Liver (tissue), 3 donors: ENCODE data around the gene C2CD4D.
"Not testable (repeated sequence)": the region's sequence is repeated elsewhere in the genome, so short reads cannot be mapped to it uniquely, and the experiment has no call there.

ENCODE experiments used
- EGR1 ChIP-seq, 2 donors: IDR thresholded peaks; 2 replicates each; pipeline ENCODE4 v1.6.1; 2016 to 2018; ENCODE audit warnings: antibody characterized with exemption in 2 of 2, low read depth in 2 of 2
- FOXA1 ChIP-seq: IDR thresholded peaks from 2 replicates; pipeline ENCODE4 v1.6.1; 2016; ENCODE audit warnings: antibody characterized with exemption
- GABPA ChIP-seq, 2 donors: IDR thresholded peaks in 1 of 2; conservative IDR thresholded peaks in 1 of 2; 2 replicates each; pipeline ENCODE4 v1.6.1; 2016; ENCODE audit warnings: antibody characterized with exemption in 2 of 2, mild to moderate bottlenecking in 1 of 2, moderate library complexity in 1 of 2
- HNF4A ChIP-seq, 2 donors: conservative IDR thresholded peaks; 2 replicates each; pipeline ENCODE4 v1.6.1; 2016; ENCODE audit warnings: antibody characterized with exemption in 2 of 2, mild to moderate bottlenecking in 2 of 2
- HNF4G ChIP-seq: IDR thresholded peaks from 2 replicates; pipeline ENCODE4 v1.6.1; 2016; ENCODE audit warnings: antibody characterized with exemption
- JUND ChIP-seq, 2 donors: IDR thresholded peaks; 2 replicates each; pipeline ENCODE4 v1.6.1; 2016; ENCODE audit warnings: antibody characterized with exemption in 2 of 2
- RAD21 ChIP-seq, 2 donors: IDR thresholded peaks; 2 replicates each; pipeline ENCODE4 v1.6.1; 2016; ENCODE audit warnings: antibody characterized with exemption in 2 of 2, mild to moderate bottlenecking in 2 of 2
- RXRA ChIP-seq, 2 donors: IDR thresholded peaks; 2 replicates each; pipeline ENCODE4 v1.6.1; 2017 to 2018; ENCODE audit warnings: antibody characterized with exemption in 2 of 2, mild to moderate bottlenecking in 1 of 2
- TAF1 ChIP-seq: conservative IDR thresholded peaks from 2 replicates; pipeline ENCODE4 v1.6.1; 2016; ENCODE audit warnings: antibody characterized with exemption, mild to moderate bottlenecking
- YY1 ChIP-seq: IDR thresholded peaks from 2 replicates; pipeline ENCODE4 v1.6.1; 2016; ENCODE audit warnings: antibody characterized with exemption, mild to moderate bottlenecking
- TF ChIP-seq, protein P1 (sequence below): fragments of 150-350 bp; IDR thresholded peaks from 2 replicates; pipeline ENCODE4 v1.5.1; 2017; ENCODE audit warnings: improper control_type of control experiment, low read depth, low read length; ENCODE audit not compliant: missing input control
- TF ChIP-seq, protein P2 (sequence below): IDR thresholded peaks from 2 replicates; pipeline ENCODE4 v1.6.1; 2016; ENCODE audit warnings: antibody characterized with exemption, mild to moderate bottlenecking
- TF ChIP-seq, protein P3 (sequence below): IDR thresholded peaks from 2 replicates; pipeline ENCODE4 v1.6.1; 2016; ENCODE audit warnings: antibody characterized with exemption
- TF ChIP-seq, protein P4 (sequence below): IDR thresholded peaks from 2 replicates; pipeline ENCODE4 v1.6.1; 2016; ENCODE audit warnings: antibody characterized with exemption
- donor health status: healthy.
- donor health status: healthy.

DNA sequence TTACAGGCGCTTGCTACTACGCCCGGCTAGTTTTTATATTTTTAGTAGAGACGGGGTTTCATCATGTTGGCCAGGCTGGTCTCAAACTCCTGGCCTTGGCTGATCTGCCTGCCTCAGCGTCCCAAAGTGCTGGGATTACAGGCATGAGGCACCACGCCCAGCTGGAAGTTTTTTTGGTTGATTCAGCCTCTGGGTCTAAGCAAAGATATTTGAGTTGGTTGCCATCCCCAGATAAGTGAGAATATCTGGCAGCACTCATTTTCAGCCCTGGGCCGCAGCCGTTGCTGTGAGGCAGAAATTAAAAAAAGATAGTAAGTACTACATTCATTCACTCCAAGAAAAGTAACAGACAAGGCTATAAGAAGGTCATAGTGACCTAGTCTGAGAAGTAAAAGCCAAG lies 15.9 kb upstream of the C2CD4D start:
- not testable (repeated sequence) for TF ChIP-seq JUND (IDR thresholded peaks at IDR 0.05); GABPA (IDR thresholded peaks at IDR 0.05 in 1 of 2, conservative IDR thresholded peaks at IDR 0.05 in 1 of 2); FOXA1; RAD21 (IDR thresholded peaks at IDR 0.05); YY1; RXRA (IDR thresholded peaks at IDR 0.05); TAF1; EGR1 (IDR thresholded peaks at IDR 0.05; ENCODE audit: low read depth in 2 of 2); HNF4A (conservative IDR thresholded peaks at IDR 0.05); HNF4G
- TF ChIP-seq, protein P1, sequence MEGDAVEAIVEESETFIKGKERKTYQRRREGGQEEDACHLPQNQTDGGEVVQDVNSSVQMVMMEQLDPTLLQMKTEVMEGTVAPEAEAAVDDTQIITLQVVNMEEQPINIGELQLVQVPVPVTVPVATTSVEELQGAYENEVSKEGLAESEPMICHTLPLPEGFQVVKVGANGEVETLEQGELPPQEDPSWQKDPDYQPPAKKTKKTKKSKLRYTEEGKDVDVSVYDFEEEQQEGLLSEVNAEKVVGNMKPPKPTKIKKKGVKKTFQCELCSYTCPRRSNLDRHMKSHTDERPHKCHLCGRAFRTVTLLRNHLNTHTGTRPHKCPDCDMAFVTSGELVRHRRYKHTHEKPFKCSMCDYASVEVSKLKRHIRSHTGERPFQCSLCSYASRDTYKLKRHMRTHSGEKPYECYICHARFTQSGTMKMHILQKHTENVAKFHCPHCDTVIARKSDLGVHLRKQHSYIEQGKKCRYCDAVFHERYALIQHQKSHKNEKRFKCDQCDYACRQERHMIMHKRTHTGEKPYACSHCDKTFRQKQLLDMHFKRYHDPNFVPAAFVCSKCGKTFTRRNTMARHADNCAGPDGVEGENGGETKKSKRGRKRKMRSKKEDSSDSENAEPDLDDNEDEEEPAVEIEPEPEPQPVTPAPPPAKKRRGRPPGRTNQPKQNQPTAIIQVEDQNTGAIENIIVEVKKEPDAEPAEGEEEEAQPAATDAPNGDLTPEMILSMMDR = not testable (repeated sequence)
- TF ChIP-seq, protein P2, sequence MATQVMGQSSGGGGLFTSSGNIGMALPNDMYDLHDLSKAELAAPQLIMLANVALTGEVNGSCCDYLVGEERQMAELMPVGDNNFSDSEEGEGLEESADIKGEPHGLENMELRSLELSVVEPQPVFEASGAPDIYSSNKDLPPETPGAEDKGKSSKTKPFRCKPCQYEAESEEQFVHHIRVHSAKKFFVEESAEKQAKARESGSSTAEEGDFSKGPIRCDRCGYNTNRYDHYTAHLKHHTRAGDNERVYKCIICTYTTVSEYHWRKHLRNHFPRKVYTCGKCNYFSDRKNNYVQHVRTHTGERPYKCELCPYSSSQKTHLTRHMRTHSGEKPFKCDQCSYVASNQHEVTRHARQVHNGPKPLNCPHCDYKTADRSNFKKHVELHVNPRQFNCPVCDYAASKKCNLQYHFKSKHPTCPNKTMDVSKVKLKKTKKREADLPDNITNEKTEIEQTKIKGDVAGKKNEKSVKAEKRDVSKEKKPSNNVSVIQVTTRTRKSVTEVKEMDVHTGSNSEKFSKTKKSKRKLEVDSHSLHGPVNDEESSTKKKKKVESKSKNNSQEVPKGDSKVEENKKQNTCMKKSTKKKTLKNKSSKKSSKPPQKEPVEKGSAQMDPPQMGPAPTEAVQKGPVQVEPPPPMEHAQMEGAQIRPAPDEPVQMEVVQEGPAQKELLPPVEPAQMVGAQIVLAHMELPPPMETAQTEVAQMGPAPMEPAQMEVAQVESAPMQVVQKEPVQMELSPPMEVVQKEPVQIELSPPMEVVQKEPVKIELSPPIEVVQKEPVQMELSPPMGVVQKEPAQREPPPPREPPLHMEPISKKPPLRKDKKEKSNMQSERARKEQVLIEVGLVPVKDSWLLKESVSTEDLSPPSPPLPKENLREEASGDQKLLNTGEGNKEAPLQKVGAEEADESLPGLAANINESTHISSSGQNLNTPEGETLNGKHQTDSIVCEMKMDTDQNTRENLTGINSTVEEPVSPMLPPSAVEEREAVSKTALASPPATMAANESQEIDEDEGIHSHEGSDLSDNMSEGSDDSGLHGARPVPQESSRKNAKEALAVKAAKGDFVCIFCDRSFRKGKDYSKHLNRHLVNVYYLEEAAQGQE = not testable (repeated sequence)
- TF ChIP-seq, protein P3, sequence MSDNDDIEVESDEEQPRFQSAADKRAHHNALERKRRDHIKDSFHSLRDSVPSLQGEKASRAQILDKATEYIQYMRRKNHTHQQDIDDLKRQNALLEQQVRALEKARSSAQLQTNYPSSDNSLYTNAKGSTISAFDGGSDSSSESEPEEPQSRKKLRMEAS = not testable (repeated sequence)
- TF ChIP-seq, protein P4, sequence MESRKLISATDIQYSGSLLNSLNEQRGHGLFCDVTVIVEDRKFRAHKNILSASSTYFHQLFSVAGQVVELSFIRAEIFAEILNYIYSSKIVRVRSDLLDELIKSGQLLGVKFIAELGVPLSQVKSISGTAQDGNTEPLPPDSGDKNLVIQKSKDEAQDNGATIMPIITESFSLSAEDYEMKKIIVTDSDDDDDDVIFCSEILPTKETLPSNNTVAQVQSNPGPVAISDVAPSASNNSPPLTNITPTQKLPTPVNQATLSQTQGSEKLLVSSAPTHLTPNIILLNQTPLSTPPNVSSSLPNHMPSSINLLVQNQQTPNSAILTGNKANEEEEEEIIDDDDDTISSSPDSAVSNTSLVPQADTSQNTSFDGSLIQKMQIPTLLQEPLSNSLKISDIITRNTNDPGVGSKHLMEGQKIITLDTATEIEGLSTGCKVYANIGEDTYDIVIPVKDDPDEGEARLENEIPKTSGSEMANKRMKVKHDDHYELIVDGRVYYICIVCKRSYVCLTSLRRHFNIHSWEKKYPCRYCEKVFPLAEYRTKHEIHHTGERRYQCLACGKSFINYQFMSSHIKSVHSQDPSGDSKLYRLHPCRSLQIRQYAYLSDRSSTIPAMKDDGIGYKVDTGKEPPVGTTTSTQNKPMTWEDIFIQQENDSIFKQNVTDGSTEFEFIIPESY = not testable (repeated sequence)
